Upper lobe of right lung (tissue), 1 donor: ENCODE data around the gene MSANTD1. TPM values are rescaled to one million over a fixed set of nuclear protein-coding genes. Genes with fewer than 3 reads are reported as not detected.

Experiments
- ATAC-seq: fragments of 200-7000 bp; cut with Tn5 transposase; one replicate; pipeline ENCODE4 v1.9.1; 2020; ENCODE audit warnings: mild to moderate bottlenecking, moderate library complexity
- DNase-seq: peaks from one replicate; pipeline ENCODE4 v3.0.0-alpha.2; 2020
- H3K27ac ChIP-seq: fragments of 200-600 bp; one replicate; pipeline ENCODE4 v1.8.0; 2022
- H3K27me3 ChIP-seq: fragments of 200-600 bp; one replicate; pipeline ENCODE4 v1.8.0; 2022; ENCODE audit warnings: mild to moderate bottlenecking
- H3K36me3 ChIP-seq: fragments of 200-600 bp; one replicate; pipeline ENCODE4 v1.8.0; 2022
- H3K4me1 ChIP-seq: fragments of 200-600 bp; one replicate; pipeline ENCODE4 v1.8.0; 2022
- H3K4me3 ChIP-seq: fragments of 200-600 bp; one replicate; pipeline ENCODE4 v1.8.0; 2022; ENCODE audit warnings: mild to moderate bottlenecking
- H3K9me3 ChIP-seq: fragments of 200-600 bp; one replicate; pipeline ENCODE4 v1.8.0; 2022
- intact Hi-C: fragments of 100-400 bp; cut with DNase I; formaldehyde crosslinking; loops from one replicate; pipeline ENCODE4 v1.11.0; 2022
- total RNA-seq: library from RNA; stranded (reverse); fragmentation: NEBNext Ultra II Directional; extraction: Animal tissue kit (Norgen Biotek cat#: 25700); gene quantifications from one replicate; pipeline ENCODE4 v1.2.1, GENCODE V29; 2021
- TF ChIP-seq, protein P1 (sequence below): fragments of 200-600 bp; IDR thresholded peaks from one replicate; pipeline ENCODE4 v1.8.0; 2022; ENCODE audit warnings: antibody characterized with exemption
- donor health status: DM: no; HTN: yes; CAD: no; lungs with severe emphysema.

The MSANTD1 gene
- total RNA-seq, 1 donor from 2014 or later: 1.0 TPM

DNA sequence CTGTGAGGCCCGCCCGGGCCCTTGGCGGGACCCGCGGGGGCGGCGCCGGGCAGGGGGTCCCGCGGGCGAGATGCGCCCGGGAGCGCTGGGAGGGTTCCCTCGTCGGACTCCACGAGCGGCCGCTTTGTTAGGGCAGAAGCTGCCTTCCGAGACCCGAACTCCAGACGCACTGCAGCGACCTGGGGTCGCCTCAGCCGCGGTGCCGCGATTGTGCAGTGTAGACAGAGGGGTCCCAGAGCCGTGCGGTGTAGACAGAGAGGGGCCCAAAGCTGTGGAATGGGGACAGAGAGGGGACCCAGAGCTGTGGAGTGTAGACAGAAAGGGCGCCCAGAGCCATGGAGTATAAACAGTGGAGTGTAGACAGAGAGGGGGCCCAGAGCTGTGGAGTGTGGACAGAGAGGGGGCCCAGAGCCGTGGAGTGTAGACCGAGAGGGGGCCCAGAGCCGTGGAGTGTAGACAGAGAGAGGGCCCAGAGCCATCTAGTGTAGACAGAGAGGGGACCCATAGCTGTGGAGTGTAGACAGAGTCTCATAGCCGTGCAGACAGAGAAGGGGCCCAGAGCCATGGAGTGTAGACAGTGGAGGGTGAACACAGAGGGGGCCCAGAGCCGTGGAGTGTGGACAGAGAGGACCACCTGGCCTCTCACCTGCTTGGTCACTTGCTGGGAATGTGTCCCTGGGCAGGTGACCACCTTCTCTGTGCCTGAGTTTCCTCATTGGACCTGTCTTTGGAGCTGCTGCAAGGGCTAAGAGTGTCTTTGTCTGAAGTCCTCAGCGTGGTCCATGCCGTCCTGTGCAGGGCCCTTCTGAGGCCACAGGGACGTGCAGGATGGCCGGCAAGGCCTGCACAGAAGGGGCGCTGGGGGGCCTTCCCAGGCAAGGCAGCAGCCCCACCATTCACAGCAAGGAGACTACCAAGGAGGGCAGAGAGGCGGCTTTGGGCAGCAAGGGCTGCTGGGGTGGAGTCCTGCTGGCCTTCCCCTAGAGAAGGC, 44.7 kb downstream of the MSANTD1 start:
- H3K27ac ChIP-seq: peak overlapping the region; percentile 63
- H3K4me1 ChIP-seq: peaks cover 20% of the 10 kb centered on the region
- H3K27me3 ChIP-seq: no peaks in the 10 kb centered on the region
- intact Hi-C loops: no loop called here
- peak overlapping the region; percentile 58 for H3K4me3 ChIP-seq
- H3K9me3 ChIP-seq: no peaks in the 10 kb centered on the region
- no peaks in the 10 kb centered on the region for H3K36me3 ChIP-seq
- TF ChIP-seq, protein P1, sequence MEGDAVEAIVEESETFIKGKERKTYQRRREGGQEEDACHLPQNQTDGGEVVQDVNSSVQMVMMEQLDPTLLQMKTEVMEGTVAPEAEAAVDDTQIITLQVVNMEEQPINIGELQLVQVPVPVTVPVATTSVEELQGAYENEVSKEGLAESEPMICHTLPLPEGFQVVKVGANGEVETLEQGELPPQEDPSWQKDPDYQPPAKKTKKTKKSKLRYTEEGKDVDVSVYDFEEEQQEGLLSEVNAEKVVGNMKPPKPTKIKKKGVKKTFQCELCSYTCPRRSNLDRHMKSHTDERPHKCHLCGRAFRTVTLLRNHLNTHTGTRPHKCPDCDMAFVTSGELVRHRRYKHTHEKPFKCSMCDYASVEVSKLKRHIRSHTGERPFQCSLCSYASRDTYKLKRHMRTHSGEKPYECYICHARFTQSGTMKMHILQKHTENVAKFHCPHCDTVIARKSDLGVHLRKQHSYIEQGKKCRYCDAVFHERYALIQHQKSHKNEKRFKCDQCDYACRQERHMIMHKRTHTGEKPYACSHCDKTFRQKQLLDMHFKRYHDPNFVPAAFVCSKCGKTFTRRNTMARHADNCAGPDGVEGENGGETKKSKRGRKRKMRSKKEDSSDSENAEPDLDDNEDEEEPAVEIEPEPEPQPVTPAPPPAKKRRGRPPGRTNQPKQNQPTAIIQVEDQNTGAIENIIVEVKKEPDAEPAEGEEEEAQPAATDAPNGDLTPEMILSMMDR: no peak
- ATAC-seq (no peak), DNase-seq (peak; percentile 65)

DNA sequence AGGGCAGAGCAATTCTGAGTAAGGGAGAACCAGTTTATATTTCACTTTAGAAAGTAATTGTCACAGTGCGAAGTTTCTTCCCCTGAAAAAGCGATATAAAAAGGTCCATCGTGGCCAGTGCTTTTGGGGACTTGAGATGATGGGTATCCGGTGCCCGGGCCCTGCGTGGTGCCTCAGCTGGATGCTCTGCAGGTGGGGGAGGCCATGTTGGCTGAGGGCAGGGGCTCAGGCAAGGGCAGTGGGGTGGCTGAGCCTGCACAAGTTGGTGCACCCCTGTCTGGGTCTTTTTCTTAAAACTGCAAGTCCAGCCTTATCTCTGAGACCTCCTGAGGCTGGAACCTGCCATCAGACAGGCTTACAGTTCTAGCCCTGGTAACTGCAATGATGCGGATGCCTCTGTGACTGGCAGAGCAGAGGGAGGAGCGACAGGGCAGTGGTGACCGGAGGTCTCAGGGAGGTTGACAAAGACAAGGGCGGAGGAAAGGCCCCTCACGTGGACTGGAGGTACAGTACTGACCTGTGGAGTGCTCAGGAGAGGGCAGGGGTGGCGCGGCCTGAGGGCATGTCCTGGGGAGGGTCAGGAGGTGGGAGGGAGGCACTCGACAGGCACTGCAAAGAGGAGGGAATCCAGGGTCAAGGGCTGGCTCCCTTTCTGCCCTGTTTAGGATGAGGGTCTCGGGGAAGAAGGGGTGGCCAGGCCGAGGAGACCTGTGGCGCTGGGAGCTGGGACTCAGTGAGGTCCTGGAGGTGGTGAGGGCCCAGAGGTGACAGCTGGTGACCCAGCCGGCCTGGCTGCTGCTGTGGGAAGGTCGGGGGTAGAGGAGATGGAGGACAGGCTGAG, 45.7 kb downstream of the MSANTD1 start:
- Histone ChIP-seq H3K9me3 (no peaks in the 10 kb centered on the region), H3K27me3 (no peaks in the 10 kb centered on the region), H3K36me3 (no peaks in the 10 kb centered on the region), H3K4me3 (peak overlapping the region; percentile 58), H3K27ac (no peak overlapping the region), H3K4me1 (peaks cover 29% of the 10 kb centered on the region)
- no peak for ATAC-seq
- intact Hi-C loops: no loop called here
- peak; percentile 65 for DNase-seq
- TF ChIP-seq, protein P1: no peak

DNA sequence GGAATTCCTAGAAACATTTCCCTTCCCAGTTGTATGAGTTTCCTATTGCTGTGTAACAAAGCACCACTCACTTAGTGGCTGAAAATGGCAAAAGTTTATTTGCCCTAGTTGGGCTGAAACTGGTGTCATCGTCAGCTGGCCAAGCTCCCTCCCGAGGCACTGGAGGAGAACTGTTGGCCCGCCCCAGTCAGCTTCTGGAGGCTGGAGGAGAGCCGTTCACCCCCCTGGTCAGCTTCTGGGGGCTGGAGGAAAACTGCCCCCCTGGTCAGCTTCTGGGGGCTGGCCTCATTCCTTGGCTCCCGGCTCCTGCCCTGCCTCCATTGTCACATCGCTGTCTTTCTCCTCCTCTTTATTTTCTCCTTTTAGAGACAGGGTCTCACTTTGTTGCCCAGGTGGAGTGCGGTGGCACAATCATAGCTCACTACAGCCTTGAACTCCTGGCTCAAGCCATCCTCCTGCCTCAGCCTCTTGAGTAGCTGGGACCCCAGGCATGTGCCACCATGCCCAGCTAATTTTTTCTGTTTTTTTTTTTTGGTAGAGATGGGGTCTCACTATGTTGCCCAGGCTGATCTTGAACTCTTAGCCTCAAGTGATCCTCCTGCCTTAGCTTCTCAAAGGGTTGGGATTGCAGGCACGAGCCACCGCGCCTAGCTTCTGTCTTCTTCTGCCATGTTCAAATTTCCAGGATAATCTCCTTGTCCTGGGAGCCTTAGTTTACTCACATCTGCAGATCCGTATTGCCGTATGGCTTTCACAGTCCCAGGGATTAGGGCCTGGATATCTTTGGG, 47.1 kb downstream of the MSANTD1 start:
- no peak for ATAC-seq
- Histone ChIP-seq H3K36me3 (no peaks in the 10 kb centered on the region), H3K4me3 (no peak overlapping the region), H3K9me3 (no peaks in the 10 kb centered on the region), H3K4me1 (peaks cover 23% of the 10 kb centered on the region), H3K27me3 (no peaks in the 10 kb centered on the region), H3K27ac (no peak overlapping the region)
- intact Hi-C loops: no loop called here
- DNase-seq: peak; percentile 59
- TF ChIP-seq, protein P1: no peak

DNA sequence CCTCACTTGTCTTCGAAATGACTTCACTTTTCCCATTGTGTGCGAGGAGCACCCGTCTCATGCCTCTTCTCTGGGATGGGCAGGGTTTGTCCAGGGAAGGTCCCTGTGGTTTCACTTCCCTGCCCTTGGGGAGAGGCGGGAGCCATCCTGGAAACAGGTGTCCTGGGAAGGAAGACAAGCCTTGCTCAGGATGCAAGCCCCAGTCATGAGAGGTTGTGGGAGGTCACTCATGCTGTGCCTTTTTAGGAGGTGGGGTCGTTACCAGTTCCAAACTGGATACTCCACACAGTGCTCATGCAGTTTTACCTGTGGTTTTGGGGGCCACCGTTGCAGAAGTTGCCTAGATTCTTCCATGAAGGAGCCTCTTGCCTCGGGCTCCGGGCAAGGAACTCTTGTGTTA, 47.7 kb downstream of the MSANTD1 start:
- H3K9me3 ChIP-seq: no peaks in the 10 kb centered on the region
- no peak overlapping the region for H3K27ac ChIP-seq
- peaks cover 19% of the 10 kb centered on the region for H3K4me1 ChIP-seq
- no peak overlapping the region for H3K4me3 ChIP-seq
- DNase-seq (no peak), ATAC-seq (no peak)
- TF ChIP-seq, protein P1: no peak
- H3K36me3 ChIP-seq: no peaks in the 10 kb centered on the region
- no peaks in the 10 kb centered on the region for H3K27me3 ChIP-seq
- intact Hi-C loops: no loop called here
